SU-DHL-6 (cell line): Measurements from ENCODE around the gene SLC25A13.

ENCODE experiments used
- H2AFZ ChIP-seq: fragments of 200-600 bp; sonication (generic); 2 replicates; pipeline ENCODE4 v1.6.1; 2014; ENCODE audit warnings: low read depth, mild to moderate bottlenecking, moderate library complexity, mixed read lengths, antibody characterized with exemption, low read length; ENCODE audit not compliant: severe bottlenecking
- H3F3A ChIP-seq: fragments of 200-600 bp; shearing (Covaris generic); 2 replicates; pipeline ENCODE4 v1.6.0; 2016; ENCODE audit warnings: antibody characterized with exemption, mild to moderate bottlenecking; ENCODE audit not compliant: insufficient read depth
- H3K27ac ChIP-seq: fragments of 200-600 bp; sonication (generic); 2 replicates; pipeline ENCODE4 v1.5.1; 2016; ENCODE audit warnings: low read depth, mild to moderate bottlenecking, low read length, moderate library complexity, mixed read lengths
- H3K27me3 ChIP-seq: fragments of 200-600 bp; sonication (generic), shearing (Covaris generic); 2 replicates; pipeline ENCODE4 v1.6.0; 2014; ENCODE audit warnings: mild to moderate bottlenecking, low read length
- H3K36me3 ChIP-seq: fragments of 200-600 bp; sonication (generic); 2 replicates; pipeline ENCODE4 v1.6.1; 2014; ENCODE audit warnings: mild to moderate bottlenecking, low read length, mixed read lengths
- H3K4me2 ChIP-seq: fragments of 300-600, 200-600 bp; shearing (Covaris generic), sonication (generic); 2 replicates; pipeline ENCODE4 v1.6.0; 2014; ENCODE audit warnings: low read length, low read depth, mild to moderate bottlenecking; ENCODE audit not compliant: poor library complexity, severe bottlenecking
- H3K4me3 ChIP-seq: fragments of 200-600 bp; sonication (generic); 2 replicates; pipeline ENCODE4 v1.5.1; 2014; ENCODE audit warnings: antibody characterized with exemption, low read length, mild to moderate bottlenecking, mixed read lengths; ENCODE audit not compliant: insufficient read depth, poor library complexity, severe bottlenecking
- H3K79me2 ChIP-seq: fragments of 200-600 bp; sonication (generic); 2 replicates; pipeline ENCODE4 v1.6.1; 2014; ENCODE audit warnings: mild to moderate bottlenecking, low read length, moderate library complexity; ENCODE audit not compliant: insufficient read depth
- H3K9ac ChIP-seq: fragments of 200-600 bp; sonication (generic); 2 replicates; pipeline ENCODE4 v1.7.0; 2014; ENCODE audit warnings: mild to moderate bottlenecking, low read length
- H3K9me2 ChIP-seq: fragments of 200-600 bp; sonication (generic); replicated peaks from 2 replicates; pipeline ENCODE4 v1.6.1; 2014; ENCODE audit warnings: low read length; ENCODE audit not compliant: insufficient read depth
- H3K9me3 ChIP-seq: fragments of 200-600 bp; sonication (generic); 2 replicates; pipeline ENCODE4 v1.6.1; 2014; ENCODE audit warnings: low read length, mixed read lengths; ENCODE audit not compliant: insufficient read depth
- H4K20me1 ChIP-seq: fragments of 200-600 bp; sonication (generic); 2 replicates; pipeline ENCODE4 v1.6.1; 2014; ENCODE audit warnings: low read depth, mild to moderate bottlenecking, antibody characterized with exemption, low read length, moderate library complexity, mixed read lengths
- CTCF ChIP-seq: fragments of 200-600 bp; sonication (generic); IDR thresholded peaks from one replicate; pipeline ENCODE4 v1.5.1; 2017; ENCODE audit warnings: antibody characterized with exemption, mild to moderate bottlenecking, low read length, moderate library complexity; ENCODE audit not compliant: insufficient read depth, poor library complexity, severe bottlenecking
- EZH2phosphoT487 ChIP-seq: fragments of 200-600 bp; sonication (generic), shearing (Covaris generic); conservative IDR thresholded peaks from 2 replicates; pipeline ENCODE4 v1.6.1; 2018; ENCODE audit warnings: mild to moderate bottlenecking, antibody characterized with exemption, low read length, moderate library complexity, mixed read lengths

The SLC25A13 gene

DNA sequence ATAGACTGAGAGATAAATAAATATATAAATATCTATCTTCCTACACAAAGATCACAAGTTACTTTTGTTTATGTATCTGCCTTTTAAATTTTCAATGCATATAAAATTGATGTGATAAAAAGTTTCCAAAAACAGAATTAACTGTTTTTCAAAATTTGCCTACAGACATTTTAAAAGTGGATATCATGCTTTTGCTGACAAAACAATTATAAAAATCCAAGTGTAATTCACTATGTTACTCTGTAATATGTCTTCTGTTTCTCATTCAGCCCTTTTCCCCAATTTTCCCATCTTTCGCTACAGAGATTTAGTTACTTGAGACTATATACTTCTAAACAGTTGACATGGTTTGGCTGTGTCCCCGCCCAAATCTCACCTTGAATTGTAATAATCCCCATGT lies 37.7 kb downstream of the SLC25A13 start:
- Histone ChIP-seq H3K79me2 (peaks cover 41% of the 10 kb centered on the region), H3K27ac (no peak overlapping the region), H2AFZ (no peak overlapping the region), H3K4me2 (no peak overlapping the region), H3K9ac (no peak overlapping the region), H3K9me3 (no peaks in the 10 kb centered on the region), H3K4me3 (no peak overlapping the region), H4K20me1 (no peaks in the 10 kb centered on the region; the same call in 1 of the 2 replicates), H3K36me3 (peaks cover 5% of the 10 kb centered on the region; the same call in 1 of the 2 replicates), H3F3A (no peaks in the 10 kb centered on the region), H3K9me2 (no peaks in the 10 kb centered on the region; the same call in 1 of the 2 replicates), H3K27me3 (no peaks in the 10 kb centered on the region)
- TF ChIP-seq CTCF (no peak), EZH2phosphoT487 (no peak)

GRCh38 chr7:96282835-96283234 lies 39.1 kb downstream of the SLC25A13 start:
- no peaks in the 10 kb centered on the region for H3F3A ChIP-seq
- no peaks in the 10 kb centered on the region; the same call in 1 of the 2 replicates for H4K20me1 ChIP-seq
- peaks cover 5% of the 10 kb centered on the region; the same call in 1 of the 2 replicates for H3K36me3 ChIP-seq
- H3K27me3 ChIP-seq: no peaks in the 10 kb centered on the region
- no peak overlapping the region for H3K4me2 ChIP-seq
- H3K79me2 ChIP-seq: peaks cover 38% of the 10 kb centered on the region
- no peaks in the 10 kb centered on the region; the same call in 1 of the 2 replicates for H3K9me2 ChIP-seq
- H3K4me3 ChIP-seq: no peak overlapping the region
- no peak overlapping the region for H3K9ac ChIP-seq
- no peaks in the 10 kb centered on the region for H3K9me3 ChIP-seq
- H3K27ac ChIP-seq: no peak overlapping the region
- no peak overlapping the region for H2AFZ ChIP-seq
- TF ChIP-seq EZH2phosphoT487: no peak
- no peak for TF ChIP-seq CTCF

- H3K9me3 ChIP-seq: no peaks in the 10 kb centered on the region
- no peaks in the 10 kb centered on the region for H3F3A ChIP-seq
- no peak overlapping the region for H3K4me3 ChIP-seq
- H3K9me2 ChIP-seq: no peaks in the 10 kb centered on the region; the same call in 1 of the 2 replicates
- H3K27me3 ChIP-seq: no peaks in the 10 kb centered on the region
- no peak overlapping the region for H3K27ac ChIP-seq
- H4K20me1 ChIP-seq: no peaks in the 10 kb centered on the region
- TF ChIP-seq EZH2phosphoT487 (no peak), CTCF (no peak)
- H3K9ac ChIP-seq: no peak overlapping the region
- no peak overlapping the region for H3K4me2 ChIP-seq
- no peak overlapping the region for H2AFZ ChIP-seq
- H3K79me2 ChIP-seq: peaks cover 19% of the 10 kb centered on the region
- H3K36me3 ChIP-seq: peaks cover 18% of the 10 kb centered on the region
These were observed 44.0 kb downstream of the SLC25A13 start for GRCh38 chr7:96277921-96278320.
